ENCODE results near the gene DMTF1.
"Not testable (repeated sequence)": the region's sequence is repeated elsewhere in the genome, so short reads cannot be mapped to it uniquely, and the experiment has no call there.

Gene DMTF1

GRCh38 chr7:87225696-87226095 is 73.4 kb downstream of the DMTF1 start:
- peak; percentile 15 for DNase-seq (ENCODE audit: low spot score)

- no peak for DNase-seq (ENCODE audit: low spot score)
Observed at GRCh38 chr7:87226495-87226894, 74.2 kb downstream of the DMTF1 start.

GRCh38 chr7:87231258-87231657 is 79.0 kb downstream of the DMTF1 start:
- no peak for DNase-seq (ENCODE audit: low spot score)

- no peak for DNase-seq (ENCODE audit: low spot score)
Observed at GRCh38 chr7:87231711-87232110, 79.5 kb downstream of the DMTF1 start.

GRCh38 chr7:87234949-87235348 is 82.7 kb downstream of the DMTF1 start:
- peak; percentile 31 for DNase-seq (ENCODE audit: low spot score)

- DNase-seq (ENCODE audit: low spot score) = not testable (repeated sequence)
Observed at GRCh38 chr7:87238464-87239051, 86.3 kb downstream of the DMTF1 start.

- DNase-seq (ENCODE audit: low spot score) = not testable (repeated sequence)
Observed at GRCh38 chr7:87245671-87246070, 93.4 kb downstream of the DMTF1 start.
